GM21360 (cell line): ENCODE results near the gene CFL1.

ENCODE experiments used
- ATAC-seq: cut with Tn5 transposase; IDR thresholded peaks from one replicate; pipeline ENCODE4 v1.9.1; 2021; ENCODE audit warnings: mild to moderate bottlenecking, moderate library complexity; ENCODE audit not compliant: unreplicated experiment

Gene CFL1

GRCh38 chr11:65888163-65888814 is 30.3 kb upstream of the CFL1 start, which contains the start of gene FIBP:
TSS of gene FIBP (minus strand) at chr11:65888471. CDS start at chr11:65888418, 53 bp downstream.
- ATAC-seq, result peak; percentile 34

GRCh38 chr11:65887723-65888162 is 29.8 kb upstream of the CFL1 start:
- no peak for ATAC-seq

GRCh38 chr11:65886826-65887722 is 29.1 kb upstream of the CFL1 start:
- ATAC-seq, result no peak

GRCh38 chr11:65885808-65886536 is 28.0 kb upstream of the CFL1 start:
- no peak for ATAC-seq

- no peak for ATAC-seq
These were observed 27.3 kb upstream of the CFL1 start for GRCh38 chr11:65885231-65885630.

GRCh38 chr11:65884716-65885092 is 26.7 kb upstream of the CFL1 start:
- ATAC-seq, result no peak

GRCh38 chr11:65883786-65884715 is 26.1 kb upstream of the CFL1 start:
- ATAC-seq, result no peak

- no peak for ATAC-seq
These were observed 25.2 kb upstream of the CFL1 start for GRCh38 chr11:65883058-65883761.

- no peak for ATAC-seq
These were observed 24.4 kb upstream of the CFL1 start for GRCh38 chr11:65882120-65883057.

GRCh38 chr11:65880844-65881421 is 23.0 kb upstream of the CFL1 start:
- no peak for ATAC-seq

- no peak for ATAC-seq
These were observed 22.0 kb upstream of the CFL1 start for GRCh38 chr11:65880027-65880426.

GRCh38 chr11:65879617-65880016 is 21.6 kb upstream of the CFL1 start, which contains the start of gene CTSW:
TSS of gene CTSW (plus strand) at chr11:65879837. CDS start at chr11:65879855, 18 bp downstream.
- no peak for ATAC-seq

- peak; percentile 78 for ATAC-seq
These were observed 15.6 kb upstream of the CFL1 start for GRCh38 chr11:65873318-65874156.

GRCh38 chr11:65872586-65873317 is 14.8 kb upstream of the CFL1 start, which contains the start of gene EFEMP2:
TSS of gene EFEMP2 (minus strand) at chr11:65872800. CDS start at chr11:65872354, 446 bp downstream.
- no peak for ATAC-seq

GRCh38 chr11:65871811-65872548 is 14.0 kb upstream of the CFL1 start:
- ATAC-seq, result no peak
